Prostate gland (tissue), 2 donors: ENCODE results near the gene EPN1.

Source experiments
- POLR2A ChIP-seq: fragments of 450-650 bp; IDR thresholded peaks from one replicate; pipeline ENCODE4 v1.6.1; 2016; ENCODE audit warnings: antibody characterized with exemption, mild to moderate bottlenecking
- POLR2AphosphoS5 ChIP-seq: sonication (generic); formaldehyde crosslinking; IDR thresholded peaks from one replicate; pipeline ENCODE4 v1.6.1; 2017; ENCODE audit warnings: antibody characterized with exemption
- TF ChIP-seq, protein P1 (sequence below), 4 experiments: fragments of 200-600 bp in 2 of 4; fragments of 450-650 bp in 2 of 4; sonication (generic) in 2 of 4; IDR thresholded peaks; 1 replicate in 3 of 4; 2 replicates in 1 of 4; pipeline ENCODE4 v1.5.1; 2016 to 2019; ENCODE audit warnings: antibody characterized with exemption in 4 of 4, mild to moderate bottlenecking in 2 of 4, moderate library complexity in 2 of 4

DNA sequence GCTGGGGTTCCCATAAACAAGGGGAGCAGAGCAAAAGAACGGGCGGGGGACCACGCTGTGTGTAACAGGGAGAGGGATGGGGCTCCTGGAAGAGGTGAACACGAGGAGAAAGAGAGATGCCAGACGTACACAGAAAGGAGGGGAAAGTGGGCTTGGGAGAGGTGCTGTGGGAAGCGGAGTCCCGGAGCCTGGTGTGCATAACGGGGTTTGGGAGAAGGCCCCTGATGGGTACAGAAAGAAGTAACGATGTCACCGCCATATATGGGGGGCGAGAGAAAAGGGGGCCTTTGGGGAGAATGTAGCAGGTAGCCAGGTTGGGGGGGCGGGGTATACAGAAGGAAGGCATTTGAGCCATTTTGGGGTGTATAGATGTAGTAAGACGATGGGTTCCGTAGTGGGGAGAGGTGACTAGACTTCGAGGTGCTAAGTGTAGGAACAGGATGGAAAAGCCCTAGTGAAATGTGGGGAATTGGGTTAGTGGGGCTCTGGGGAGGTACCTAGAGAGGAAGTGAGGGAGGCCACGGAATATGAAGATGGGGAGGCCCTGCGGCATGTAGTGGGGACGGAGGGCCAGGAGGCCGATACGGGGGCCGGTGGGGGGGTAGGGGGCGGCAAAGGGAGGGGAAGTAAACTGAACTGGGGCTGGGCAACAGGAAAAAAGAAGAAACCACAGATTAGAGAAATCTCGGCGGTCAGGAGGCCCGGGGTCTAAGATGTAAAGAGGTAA is 33.4 kb upstream of the EPN1 start:
- TF ChIP-seq, protein P1, sequence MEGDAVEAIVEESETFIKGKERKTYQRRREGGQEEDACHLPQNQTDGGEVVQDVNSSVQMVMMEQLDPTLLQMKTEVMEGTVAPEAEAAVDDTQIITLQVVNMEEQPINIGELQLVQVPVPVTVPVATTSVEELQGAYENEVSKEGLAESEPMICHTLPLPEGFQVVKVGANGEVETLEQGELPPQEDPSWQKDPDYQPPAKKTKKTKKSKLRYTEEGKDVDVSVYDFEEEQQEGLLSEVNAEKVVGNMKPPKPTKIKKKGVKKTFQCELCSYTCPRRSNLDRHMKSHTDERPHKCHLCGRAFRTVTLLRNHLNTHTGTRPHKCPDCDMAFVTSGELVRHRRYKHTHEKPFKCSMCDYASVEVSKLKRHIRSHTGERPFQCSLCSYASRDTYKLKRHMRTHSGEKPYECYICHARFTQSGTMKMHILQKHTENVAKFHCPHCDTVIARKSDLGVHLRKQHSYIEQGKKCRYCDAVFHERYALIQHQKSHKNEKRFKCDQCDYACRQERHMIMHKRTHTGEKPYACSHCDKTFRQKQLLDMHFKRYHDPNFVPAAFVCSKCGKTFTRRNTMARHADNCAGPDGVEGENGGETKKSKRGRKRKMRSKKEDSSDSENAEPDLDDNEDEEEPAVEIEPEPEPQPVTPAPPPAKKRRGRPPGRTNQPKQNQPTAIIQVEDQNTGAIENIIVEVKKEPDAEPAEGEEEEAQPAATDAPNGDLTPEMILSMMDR (IDR thresholded peaks at IDR 0.05) = no peak
- no peak for TF ChIP-seq POLR2AphosphoS5
- no peak for TF ChIP-seq POLR2A
